NCI-H748 (cell line): Measurements from ENCODE around the gene FSCN2.
A peak's percentile ranks its signal among the peaks of the same experiment; 100 is the strongest.

Experiments used
- DNase-seq: peaks from one replicate; lab custom pipeline; 2025; ENCODE audit not compliant: unreplicated experiment; lab: John Stamatoyannopoulos, UW

Gene FSCN2

GRCh38 chr17:81511804-81512561 lies 16.2 kb upstream of the FSCN2 start:
- peak; percentile 64 for DNase-seq

GRCh38 chr17:81512562-81513371 lies 15.4 kb upstream of the FSCN2 start, which contains the start of gene ACTG1:
ACTG1 (minus strand) TSS chr17:81512799; CDS start chr17:81512354, 445 bp downstream.
- peak; percentile 96 for DNase-seq

- peak; percentile 82 for DNase-seq
Measured at GRCh38 chr17:81513372-81513752, 14.8 kb upstream of the FSCN2 start.

GRCh38 chr17:81513753-81514488 lies 14.3 kb upstream of the FSCN2 start:
- DNase-seq: peak; percentile 84

GRCh38 chr17:81514489-81514738 lies 13.8 kb upstream of the FSCN2 start:
- peak; percentile 77 for DNase-seq

- peak; percentile 83 for DNase-seq
Measured at GRCh38 chr17:81514739-81515529, 13.2 kb upstream of the FSCN2 start.

- no peak for DNase-seq
Measured at GRCh38 chr17:81515530-81516041, 12.6 kb upstream of the FSCN2 start.

GRCh38 chr17:81516439-81516838 lies 11.7 kb upstream of the FSCN2 start:
- DNase-seq: no peak

- DNase-seq: no peak
Measured at GRCh38 chr17:81517009-81517338, 11.2 kb upstream of the FSCN2 start.

GRCh38 chr17:81517339-81518112 lies 10.7 kb upstream of the FSCN2 start:
- no peak for DNase-seq

GRCh38 chr17:81518113-81518784 lies 9.9 kb upstream of the FSCN2 start:
- peak; percentile 62 for DNase-seq

GRCh38 chr17:81518785-81519283 lies 9.3 kb upstream of the FSCN2 start:
- peak; percentile 59 for DNase-seq

GRCh38 chr17:81519284-81520020 lies 8.7 kb upstream of the FSCN2 start:
- DNase-seq: peak; percentile 80

GRCh38 chr17:81520021-81520901 lies 7.9 kb upstream of the FSCN2 start:
- DNase-seq: no peak

- DNase-seq: no peak
Measured at GRCh38 chr17:81522491-81523401, 5.4 kb upstream of the FSCN2 start.

GRCh38 chr17:81523402-81524038 lies 4.7 kb upstream of the FSCN2 start:
- DNase-seq: peak; percentile 54
